Fibroblast of the conjunctiva (primary cell): ENCODE results near the gene ASAP2.

Experiments
- DNase-seq: peaks from one replicate; pipeline ENCODE4 v3.0.0-alpha.2; 2010; ENCODE audit warnings: low read depth

ASAP2 gene

GRCh38 chr2:9275399-9275798, 68.8 kb downstream of the ASAP2 start:
- no peak for DNase-seq

DNA sequence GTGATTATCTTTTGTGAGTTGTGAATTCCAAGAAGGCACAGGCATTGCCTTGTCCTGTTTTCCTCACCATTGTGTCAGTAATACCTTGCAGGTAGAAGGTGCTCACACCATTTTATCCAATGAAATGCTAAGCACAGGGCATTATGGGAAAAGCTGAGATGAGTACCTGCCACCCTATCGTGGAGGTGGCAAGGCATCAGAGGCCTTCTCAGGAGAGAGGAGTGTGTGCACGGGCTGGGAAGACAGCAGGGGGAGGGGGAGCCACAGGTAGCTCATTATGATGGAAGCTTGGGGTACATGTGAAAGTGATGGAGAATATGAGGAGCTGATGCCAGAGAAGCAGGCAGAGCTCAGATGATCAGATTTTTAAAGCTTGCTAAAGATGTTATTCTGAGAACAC, 69.5 kb downstream of the ASAP2 start:
- no peak for DNase-seq

DNA sequence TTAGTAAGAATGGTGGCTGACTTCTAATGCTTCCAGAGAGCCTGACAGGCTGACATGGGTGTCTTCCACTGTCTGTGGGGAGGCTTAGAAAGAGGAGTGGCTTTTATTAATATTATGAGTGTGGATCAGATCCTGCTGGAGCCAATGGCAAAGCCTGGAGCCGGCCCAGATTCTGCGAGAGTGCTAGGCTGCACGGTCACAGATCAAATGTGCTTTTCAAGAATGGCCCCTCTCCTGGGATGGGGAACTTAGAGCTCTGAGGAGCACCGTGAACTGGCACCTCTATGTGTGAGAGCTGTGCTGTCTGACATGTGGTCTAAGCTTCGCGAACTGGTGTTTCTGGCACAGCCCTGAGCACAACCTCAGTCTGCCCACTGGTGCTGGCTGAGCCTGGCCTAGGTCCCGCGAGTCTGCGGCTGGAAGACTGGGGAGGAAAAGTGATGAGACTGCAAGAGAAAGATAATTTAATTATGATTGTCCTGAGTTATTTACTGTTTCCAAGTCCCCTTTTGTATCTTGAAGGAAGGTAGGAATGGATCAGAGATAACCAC, 70.4 kb downstream of the ASAP2 start:
- no peak for DNase-seq

GRCh38 chr2:9278439-9278838, 71.8 kb downstream of the ASAP2 start:
- DNase-seq: no peak

DNA sequence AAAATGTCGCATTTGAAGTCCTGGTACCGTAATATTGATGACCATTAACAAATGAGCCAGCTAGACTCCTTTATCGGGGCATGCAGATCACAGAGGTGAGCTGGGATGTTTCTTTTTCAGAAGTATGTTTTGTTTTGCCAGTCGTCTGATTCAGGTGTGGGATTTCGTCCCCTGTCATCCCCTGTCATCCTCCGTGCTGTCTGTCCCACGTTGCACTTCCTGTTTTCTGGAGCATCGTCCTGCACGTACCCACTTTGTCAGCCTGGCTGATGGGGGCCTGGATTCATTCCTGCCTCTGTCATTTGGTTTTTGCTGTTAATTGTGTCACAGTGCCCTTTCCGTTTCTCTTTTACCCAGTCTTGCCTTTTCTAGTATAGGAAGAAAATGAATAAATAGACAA, 72.8 kb downstream of the ASAP2 start:
- no peak for DNase-seq

DNA sequence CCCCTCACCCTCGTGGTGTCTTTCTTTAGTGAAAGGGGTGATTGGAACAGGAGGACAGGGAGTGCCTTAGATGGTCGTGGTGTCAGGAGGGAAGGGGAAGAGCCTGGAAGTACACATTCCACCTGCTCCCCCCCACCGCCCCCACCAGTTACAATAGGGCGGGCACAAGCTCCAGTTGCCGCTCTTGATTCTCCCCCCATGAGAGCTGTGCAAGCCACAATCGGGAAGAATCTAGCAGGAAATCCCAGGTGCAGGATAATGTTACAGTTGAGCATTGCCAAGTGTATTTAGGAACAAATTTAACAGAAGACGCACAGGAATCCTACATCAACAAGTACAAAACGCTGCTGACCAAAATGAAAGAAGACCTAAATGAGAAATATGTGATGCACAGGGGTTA, 73.6 kb downstream of the ASAP2 start:
- DNase-seq: no peak

- no peak for DNase-seq
These were observed 74.5 kb downstream of the ASAP2 start for GRCh38 chr2:9281145-9281544.

- DNase-seq: no peak
These were observed 75.8 kb downstream of the ASAP2 start for GRCh38 chr2:9282128-9283112.

DNA sequence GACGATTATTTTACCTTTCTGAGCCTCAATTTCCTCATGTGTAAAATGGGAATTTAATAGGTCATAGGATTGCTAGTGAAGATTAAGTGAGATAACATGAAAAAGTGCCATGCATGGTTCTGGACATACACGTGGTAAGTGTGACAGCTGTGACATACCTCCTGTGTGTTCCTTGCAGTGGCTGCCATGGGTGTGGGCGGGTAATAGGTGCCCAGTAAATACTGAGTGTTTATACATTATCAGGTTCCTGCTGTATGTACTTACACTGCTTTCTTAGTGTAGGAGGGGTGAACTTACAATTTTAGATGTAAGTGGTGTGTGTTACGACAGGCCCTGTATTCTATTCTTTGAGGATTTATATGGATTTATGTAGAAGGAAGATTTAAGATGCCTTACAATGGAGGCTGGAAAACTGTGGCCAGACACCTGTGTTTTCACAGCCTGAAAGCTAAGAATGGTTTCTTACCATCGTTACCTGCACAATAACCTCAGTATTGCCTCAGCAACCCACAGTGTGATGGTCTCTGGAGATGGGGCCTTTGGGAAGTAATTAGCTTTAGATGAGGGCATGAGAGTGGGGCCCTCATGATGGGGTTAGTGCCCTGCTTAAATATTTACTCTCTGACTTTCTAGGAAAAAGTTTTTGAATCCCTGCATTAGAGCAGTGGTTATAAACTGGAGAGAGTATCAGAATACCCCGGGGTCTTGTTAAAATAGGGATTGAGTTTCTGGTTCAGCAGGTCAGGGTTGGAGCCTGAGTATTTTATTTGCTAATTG, 78.1 kb downstream of the ASAP2 start:
- no peak for DNase-seq

- DNase-seq: no peak
These were observed 78.8 kb downstream of the ASAP2 start for GRCh38 chr2:9285385-9285920.

DNA sequence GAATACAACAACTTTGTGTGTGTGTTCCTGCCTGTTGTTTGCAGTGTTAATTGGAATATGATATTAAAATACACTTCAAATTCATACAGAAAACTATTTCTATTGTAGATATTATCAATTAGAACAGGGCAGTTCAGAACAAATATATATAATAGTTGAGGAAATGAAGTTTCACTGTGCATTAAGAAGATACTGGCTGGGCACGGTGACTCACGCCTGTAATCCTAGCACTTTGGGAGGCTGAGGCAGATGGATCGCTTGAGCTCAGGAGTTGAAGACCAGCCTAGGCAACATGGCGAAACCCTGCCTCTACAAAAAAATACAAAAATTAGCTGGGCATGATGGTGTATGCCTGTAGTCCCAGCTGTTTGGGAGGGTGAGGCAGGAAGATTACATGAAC, 79.3 kb downstream of the ASAP2 start:
- DNase-seq: no peak

DNA sequence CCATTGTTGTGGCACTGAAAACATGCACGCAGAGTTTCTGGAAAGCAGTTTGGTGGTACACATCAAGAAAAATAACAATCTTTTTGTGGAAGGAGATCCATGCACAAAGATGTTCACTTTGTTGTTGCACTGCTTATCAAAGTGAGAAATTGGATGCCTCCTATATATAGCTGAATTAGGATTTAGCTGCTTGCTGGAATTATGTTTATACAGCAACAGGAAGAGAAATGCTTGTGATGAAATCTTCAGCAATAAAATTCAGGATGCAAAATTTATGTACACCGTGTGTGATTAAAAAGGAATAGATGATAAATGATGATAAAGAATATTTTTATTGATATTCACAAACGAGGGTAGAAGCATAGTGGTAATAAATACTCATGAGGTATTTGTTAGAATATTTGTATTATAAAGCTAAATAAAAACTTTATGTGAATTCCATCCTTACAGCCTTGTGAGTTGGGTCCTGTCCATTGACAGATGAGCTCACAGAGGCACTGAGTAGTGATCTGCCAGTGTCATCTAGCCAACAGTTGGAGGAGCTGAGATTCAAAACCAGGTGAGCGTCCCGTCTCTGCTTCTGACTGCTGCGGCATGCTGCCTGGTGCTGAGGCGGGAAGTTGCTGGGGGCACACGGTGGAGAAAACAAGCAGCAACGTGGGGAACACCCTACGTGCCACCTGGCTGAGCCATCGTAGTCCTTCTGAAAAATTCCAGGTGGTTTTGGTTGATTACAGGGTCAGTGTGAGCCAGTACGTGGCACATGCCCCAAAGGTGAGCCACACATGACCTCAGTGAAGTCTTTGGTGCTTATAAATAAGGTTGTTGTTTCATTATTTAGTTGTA, 80.2 kb downstream of the ASAP2 start:
- DNase-seq: no peak

GRCh38 chr2:9287400-9288045, 80.9 kb downstream of the ASAP2 start:
- peak; percentile 86 for DNase-seq

- DNase-seq: peak; percentile 69
These were observed 81.6 kb downstream of the ASAP2 start for GRCh38 chr2:9288233-9288632.

GRCh38 chr2:9288681-9289338, 82.2 kb downstream of the ASAP2 start:
- DNase-seq: no peak

DNA sequence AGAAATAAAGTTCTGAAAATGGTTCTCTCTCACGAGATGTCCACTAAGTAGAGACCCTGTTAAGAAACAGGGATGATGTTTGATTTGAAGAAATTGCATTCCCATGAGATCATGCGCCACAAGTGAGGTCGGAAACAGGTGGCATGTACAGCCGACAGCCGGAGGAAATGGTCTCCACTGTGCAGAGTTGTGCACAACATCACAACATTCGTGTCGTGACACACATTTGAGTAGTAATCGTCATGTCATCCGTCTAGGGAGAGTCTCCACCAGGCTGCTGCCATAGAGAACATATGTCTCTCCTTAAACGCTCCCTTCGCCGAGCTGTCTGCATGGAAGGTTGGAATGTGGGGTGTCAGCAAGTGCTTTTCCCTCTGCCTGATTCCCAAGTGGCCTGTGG, 84.7 kb downstream of the ASAP2 start:
- no peak for DNase-seq

DNA sequence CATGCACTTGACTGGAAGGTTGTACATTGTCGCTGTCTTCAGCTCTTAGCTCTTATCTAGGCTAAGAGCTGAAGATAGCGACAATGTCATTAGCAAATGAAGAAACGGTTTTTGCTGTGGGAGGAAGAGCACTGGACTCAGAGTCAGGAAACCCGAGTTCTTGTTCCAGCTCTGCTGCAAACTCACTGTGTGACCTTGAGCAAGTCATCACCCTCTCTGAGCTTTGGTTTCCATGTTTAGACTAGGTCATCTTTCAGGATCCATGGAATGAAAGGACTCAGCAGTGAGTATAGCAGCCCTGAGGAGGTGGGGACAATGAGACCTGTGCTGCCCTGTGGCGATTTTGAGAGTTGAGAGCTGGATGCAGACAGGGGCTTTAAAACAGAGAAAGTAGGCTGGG, 85.3 kb downstream of the ASAP2 start:
- no peak for DNase-seq

DNA sequence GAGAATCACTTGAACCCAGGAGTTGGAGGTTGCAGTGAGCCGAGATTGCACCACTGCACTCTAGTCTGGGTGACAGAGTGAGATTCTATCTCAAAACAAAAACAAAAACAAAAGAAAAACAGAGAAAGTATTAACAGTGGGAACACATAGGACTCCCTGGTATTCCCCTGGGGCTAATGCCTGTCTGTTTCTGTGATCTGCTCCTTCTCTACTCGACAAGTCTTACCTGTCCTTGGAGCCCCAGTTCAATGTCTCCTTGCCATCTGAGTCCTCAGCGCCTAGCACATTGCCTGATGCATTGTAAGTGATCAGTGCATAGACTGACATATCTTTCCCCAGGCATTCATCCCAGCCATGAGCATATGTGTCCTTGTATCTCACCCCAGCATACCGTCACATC, 85.8 kb downstream of the ASAP2 start:
- DNase-seq: no peak

GRCh38 chr2:9294764-9295163, 88.2 kb downstream of the ASAP2 start:
- DNase-seq: no peak

- no peak for DNase-seq
These were observed 89.9 kb downstream of the ASAP2 start for GRCh38 chr2:9296559-9296958.

DNA sequence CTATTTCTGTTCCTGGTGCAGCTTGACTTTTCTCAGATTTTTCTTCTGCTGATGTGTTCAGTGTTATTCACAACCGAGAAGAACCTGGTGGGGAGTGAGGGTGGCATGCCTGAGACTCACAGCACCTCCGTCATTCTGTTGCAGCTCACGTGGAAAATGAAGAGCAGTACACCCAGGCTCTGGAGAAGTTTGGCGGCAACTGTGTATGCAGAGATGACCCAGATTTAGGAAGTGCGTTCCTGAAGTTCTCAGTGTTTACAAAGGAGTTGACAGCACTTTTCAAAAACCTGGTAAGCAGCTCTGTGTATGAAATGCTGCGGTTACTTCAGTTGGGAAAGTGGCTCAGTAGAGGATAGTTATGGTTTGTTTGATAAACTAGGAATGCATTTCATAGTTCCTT, 90.5 kb downstream of the ASAP2 start:
- DNase-seq: no peak
